D721Med (cell line): ENCODE measurements around the gene TIMELESS.

Source experiments
- DNase-seq: peaks from one replicate; pipeline ENCODE4 v3.0.0; 2011; ENCODE audit warnings: low spot score; ENCODE audit not compliant: insufficient read length
- FAIRE-seq: peaks from 2 replicates; lab custom pipeline; 2011; peaks lifted over from hg19 to GRCh38; lab: Jason Lieb, UNC
- TF ChIP-seq, protein P1 (sequence below): IDR thresholded peaks from 2 replicates; pipeline ENCODE4 v1.5.1; 2012; ENCODE audit warnings: mild to moderate bottlenecking, control low read depth; ENCODE audit not compliant: insufficient read depth; ENCODE audit errors: missing control alignments

TIMELESS gene

DNA sequence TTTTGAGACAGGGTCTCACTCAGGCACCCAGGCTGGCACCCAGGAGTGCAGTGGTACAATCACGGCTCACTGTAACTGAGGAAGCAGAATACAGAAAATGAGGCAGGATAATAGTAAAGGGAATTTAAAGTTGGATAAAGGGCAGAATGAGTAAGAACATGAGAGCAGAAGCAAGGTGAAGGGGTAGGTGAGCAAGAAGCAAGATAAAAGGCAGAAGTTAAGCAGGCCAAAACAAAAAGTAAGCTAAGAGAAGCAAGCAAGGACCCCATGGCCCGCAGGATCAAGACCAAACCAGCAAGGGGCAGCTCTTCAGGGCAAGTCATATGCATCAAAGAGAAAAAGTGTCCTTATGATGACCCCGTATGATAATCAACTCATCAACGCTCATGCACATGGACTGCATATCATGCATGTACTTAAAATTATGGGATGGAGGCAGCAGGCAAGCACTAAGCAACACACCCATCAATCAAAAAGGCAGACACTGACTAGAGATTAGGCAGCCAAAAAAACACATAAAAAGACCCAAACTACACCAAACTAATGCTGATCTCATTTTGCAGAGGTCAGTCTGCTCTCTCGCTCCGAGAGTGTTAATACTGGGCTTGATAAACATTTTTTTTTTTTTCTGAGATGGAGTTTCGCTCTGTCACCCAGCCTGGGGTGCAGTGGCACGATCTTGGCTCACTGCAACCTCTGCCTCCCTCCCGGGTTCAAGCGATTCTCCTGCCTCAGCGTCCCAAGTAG lies 11.6 kb downstream of the TIMELESS start:
- DNase-seq (no peak), FAIRE-seq (no peak)
- TF ChIP-seq, protein P1, sequence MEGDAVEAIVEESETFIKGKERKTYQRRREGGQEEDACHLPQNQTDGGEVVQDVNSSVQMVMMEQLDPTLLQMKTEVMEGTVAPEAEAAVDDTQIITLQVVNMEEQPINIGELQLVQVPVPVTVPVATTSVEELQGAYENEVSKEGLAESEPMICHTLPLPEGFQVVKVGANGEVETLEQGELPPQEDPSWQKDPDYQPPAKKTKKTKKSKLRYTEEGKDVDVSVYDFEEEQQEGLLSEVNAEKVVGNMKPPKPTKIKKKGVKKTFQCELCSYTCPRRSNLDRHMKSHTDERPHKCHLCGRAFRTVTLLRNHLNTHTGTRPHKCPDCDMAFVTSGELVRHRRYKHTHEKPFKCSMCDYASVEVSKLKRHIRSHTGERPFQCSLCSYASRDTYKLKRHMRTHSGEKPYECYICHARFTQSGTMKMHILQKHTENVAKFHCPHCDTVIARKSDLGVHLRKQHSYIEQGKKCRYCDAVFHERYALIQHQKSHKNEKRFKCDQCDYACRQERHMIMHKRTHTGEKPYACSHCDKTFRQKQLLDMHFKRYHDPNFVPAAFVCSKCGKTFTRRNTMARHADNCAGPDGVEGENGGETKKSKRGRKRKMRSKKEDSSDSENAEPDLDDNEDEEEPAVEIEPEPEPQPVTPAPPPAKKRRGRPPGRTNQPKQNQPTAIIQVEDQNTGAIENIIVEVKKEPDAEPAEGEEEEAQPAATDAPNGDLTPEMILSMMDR, result no peak

GRCh38 chr12:56434828-56435227 lies 14.4 kb downstream of the TIMELESS start:
- FAIRE-seq (no peak), DNase-seq (no peak)

GRCh38 chr12:56431850-56432249 lies 17.4 kb downstream of the TIMELESS start:
- no peak for DNase-seq
- no peak for FAIRE-seq
- TF ChIP-seq, protein P1, result no peak

More at GRCh38 chr12:56434828-56435227, 14.4 kb downstream of the TIMELESS start:
- TF ChIP-seq, protein P1, result no peak

- DNase-seq, result no peak
- FAIRE-seq, result no peak
- TF ChIP-seq, protein P1, result no peak
Observed at GRCh38 chr12:56431288-56431687, 17.9 kb downstream of the TIMELESS start.

DNA sequence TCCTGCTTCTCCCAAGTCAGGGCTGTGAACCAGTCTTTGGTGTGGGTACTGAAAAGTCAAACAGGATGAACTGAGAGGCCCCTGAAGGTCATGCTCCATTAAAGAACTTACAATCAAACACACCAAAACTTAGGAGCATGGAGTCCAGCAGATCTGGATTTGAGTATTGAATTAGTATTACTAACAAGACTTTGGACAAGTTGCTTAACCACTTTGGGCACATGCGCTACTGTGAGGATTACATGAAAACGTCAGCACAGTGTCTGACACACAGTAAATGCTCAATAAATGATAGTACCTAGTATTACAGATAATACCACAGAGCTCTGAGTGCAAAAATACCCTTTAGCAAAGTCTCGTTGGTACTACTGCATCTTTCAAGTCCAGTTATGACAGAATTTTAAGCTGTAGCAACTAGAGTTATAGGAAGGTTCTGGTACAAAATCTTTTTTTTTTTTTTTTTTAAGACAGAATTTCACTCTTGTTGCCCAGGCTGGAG lies 23.2 kb downstream of the TIMELESS start:
- DNase-seq (no peak), FAIRE-seq (no peak)
- TF ChIP-seq, protein P1, result no peak

GRCh38 chr12:56425193-56425592 lies 24.0 kb downstream of the TIMELESS start:
- FAIRE-seq, result no peak
- TF ChIP-seq, protein P1, result no peak

DNA sequence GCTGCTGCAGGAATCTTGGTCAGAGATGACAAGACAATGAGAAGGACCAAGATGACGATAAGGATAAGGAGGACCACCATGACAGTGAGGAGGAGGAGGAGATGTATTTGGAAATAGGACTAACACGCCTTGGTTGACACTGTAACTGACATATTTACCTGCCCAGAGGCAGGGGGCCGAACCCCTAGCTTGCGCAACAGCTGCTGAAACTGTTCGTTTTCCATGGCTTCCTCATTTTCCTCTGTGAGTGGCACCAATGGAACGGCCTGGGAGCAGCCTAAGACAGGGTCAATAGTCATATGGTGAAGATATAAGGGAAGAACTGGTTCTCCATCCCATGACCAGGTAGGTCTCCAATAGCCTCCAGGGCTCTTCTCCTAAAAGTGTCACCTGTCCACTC lies 28.8 kb downstream of the TIMELESS start:
- TF ChIP-seq, protein P1, result no peak
- no peak for DNase-seq
- FAIRE-seq, result no peak

More at GRCh38 chr12:56425193-56425592, 24.0 kb downstream of the TIMELESS start:
- no peak for DNase-seq
